SU-DHL-6 (cell line): ENCODE data around the gene SUSD4.

ENCODE experiments used
- H2AFZ ChIP-seq: fragments of 200-600 bp; sonication (generic); 2 replicates; pipeline ENCODE4 v1.6.1; 2014; ENCODE audit warnings: low read depth, mild to moderate bottlenecking, moderate library complexity, mixed read lengths, antibody characterized with exemption, low read length; ENCODE audit not compliant: severe bottlenecking
- H3F3A ChIP-seq: fragments of 200-600 bp; shearing (Covaris generic); 2 replicates; pipeline ENCODE4 v1.6.0; 2016; ENCODE audit warnings: antibody characterized with exemption, mild to moderate bottlenecking; ENCODE audit not compliant: insufficient read depth
- H3K27ac ChIP-seq: fragments of 200-600 bp; sonication (generic); 2 replicates; pipeline ENCODE4 v1.5.1; 2016; ENCODE audit warnings: low read depth, mild to moderate bottlenecking, low read length, moderate library complexity, mixed read lengths
- H3K27me3 ChIP-seq: fragments of 200-600 bp; sonication (generic), shearing (Covaris generic); 2 replicates; pipeline ENCODE4 v1.6.0; 2014; ENCODE audit warnings: mild to moderate bottlenecking, low read length
- H3K36me3 ChIP-seq: fragments of 200-600 bp; sonication (generic); 2 replicates; pipeline ENCODE4 v1.6.1; 2014; ENCODE audit warnings: mild to moderate bottlenecking, low read length, mixed read lengths
- H3K4me2 ChIP-seq: fragments of 300-600, 200-600 bp; shearing (Covaris generic), sonication (generic); 2 replicates; pipeline ENCODE4 v1.6.0; 2014; ENCODE audit warnings: low read length, low read depth, mild to moderate bottlenecking; ENCODE audit not compliant: poor library complexity, severe bottlenecking
- H3K4me3 ChIP-seq: fragments of 200-600 bp; sonication (generic); 2 replicates; pipeline ENCODE4 v1.5.1; 2014; ENCODE audit warnings: antibody characterized with exemption, low read length, mild to moderate bottlenecking, mixed read lengths; ENCODE audit not compliant: insufficient read depth, poor library complexity, severe bottlenecking
- H3K79me2 ChIP-seq: fragments of 200-600 bp; sonication (generic); 2 replicates; pipeline ENCODE4 v1.6.1; 2014; ENCODE audit warnings: mild to moderate bottlenecking, low read length, moderate library complexity; ENCODE audit not compliant: insufficient read depth
- H3K9ac ChIP-seq: fragments of 200-600 bp; sonication (generic); 2 replicates; pipeline ENCODE4 v1.7.0; 2014; ENCODE audit warnings: mild to moderate bottlenecking, low read length
- H3K9me2 ChIP-seq: fragments of 200-600 bp; sonication (generic); replicated peaks from 2 replicates; pipeline ENCODE4 v1.6.1; 2014; ENCODE audit warnings: low read length; ENCODE audit not compliant: insufficient read depth
- H3K9me3 ChIP-seq: fragments of 200-600 bp; sonication (generic); 2 replicates; pipeline ENCODE4 v1.6.1; 2014; ENCODE audit warnings: low read length, mixed read lengths; ENCODE audit not compliant: insufficient read depth
- H4K20me1 ChIP-seq: fragments of 200-600 bp; sonication (generic); 2 replicates; pipeline ENCODE4 v1.6.1; 2014; ENCODE audit warnings: low read depth, mild to moderate bottlenecking, antibody characterized with exemption, low read length, moderate library complexity, mixed read lengths
- EZH2phosphoT487 ChIP-seq: fragments of 200-600 bp; sonication (generic), shearing (Covaris generic); conservative IDR thresholded peaks from 2 replicates; pipeline ENCODE4 v1.6.1; 2018; ENCODE audit warnings: mild to moderate bottlenecking, antibody characterized with exemption, low read length, moderate library complexity, mixed read lengths
- TF ChIP-seq, protein P1 (sequence below): fragments of 200-600 bp; sonication (generic); IDR thresholded peaks from one replicate; pipeline ENCODE4 v1.5.1; 2017; ENCODE audit warnings: antibody characterized with exemption, mild to moderate bottlenecking, low read length, moderate library complexity; ENCODE audit not compliant: insufficient read depth, poor library complexity, severe bottlenecking

Gene SUSD4

DNA sequence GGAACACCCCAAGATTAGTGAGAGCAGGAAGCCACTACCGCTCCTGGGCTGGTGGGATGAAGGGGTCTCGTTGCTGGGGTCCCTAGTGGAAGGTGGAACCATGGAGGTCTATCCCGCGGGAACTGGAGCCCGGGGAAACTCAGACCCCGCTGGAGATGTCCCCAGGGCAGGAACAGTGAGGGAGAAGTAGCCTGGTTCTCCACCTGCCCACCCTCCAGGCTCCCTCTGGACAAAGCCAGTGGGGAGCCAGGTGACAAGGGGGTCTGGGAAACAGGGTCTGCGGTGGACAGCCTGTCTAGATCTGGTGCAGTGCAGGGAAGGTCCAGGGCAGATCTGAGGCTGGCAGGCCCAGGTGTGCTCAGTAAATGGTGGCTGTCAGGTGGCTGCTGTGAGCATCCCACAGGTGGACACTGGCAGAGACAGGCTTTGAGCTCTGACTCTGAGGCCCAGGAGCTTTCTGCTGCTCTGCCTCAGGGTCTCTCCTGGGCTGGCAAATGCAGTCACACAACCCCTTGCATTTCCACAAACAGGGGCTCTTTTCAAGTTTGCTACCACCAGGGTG lies 132.9 kb downstream of the SUSD4 start:
- Histone ChIP-seq H3K4me3 (no peak overlapping the region), H3K9me3 (no peaks in the 10 kb centered on the region), H3K4me2 (no peak overlapping the region), H2AFZ (no peak overlapping the region), H4K20me1 (no peaks in the 10 kb centered on the region), H3K36me3 (no peaks in the 10 kb centered on the region), H3K27ac (no peak overlapping the region), H3F3A (no peaks in the 10 kb centered on the region), H3K9ac (no peak overlapping the region), H3K27me3 (no peaks in the 10 kb centered on the region), H3K79me2 (no peaks in the 10 kb centered on the region), H3K9me2 (no peaks in the 10 kb centered on the region)
- no peak for TF ChIP-seq EZH2phosphoT487
- TF ChIP-seq, protein P1, sequence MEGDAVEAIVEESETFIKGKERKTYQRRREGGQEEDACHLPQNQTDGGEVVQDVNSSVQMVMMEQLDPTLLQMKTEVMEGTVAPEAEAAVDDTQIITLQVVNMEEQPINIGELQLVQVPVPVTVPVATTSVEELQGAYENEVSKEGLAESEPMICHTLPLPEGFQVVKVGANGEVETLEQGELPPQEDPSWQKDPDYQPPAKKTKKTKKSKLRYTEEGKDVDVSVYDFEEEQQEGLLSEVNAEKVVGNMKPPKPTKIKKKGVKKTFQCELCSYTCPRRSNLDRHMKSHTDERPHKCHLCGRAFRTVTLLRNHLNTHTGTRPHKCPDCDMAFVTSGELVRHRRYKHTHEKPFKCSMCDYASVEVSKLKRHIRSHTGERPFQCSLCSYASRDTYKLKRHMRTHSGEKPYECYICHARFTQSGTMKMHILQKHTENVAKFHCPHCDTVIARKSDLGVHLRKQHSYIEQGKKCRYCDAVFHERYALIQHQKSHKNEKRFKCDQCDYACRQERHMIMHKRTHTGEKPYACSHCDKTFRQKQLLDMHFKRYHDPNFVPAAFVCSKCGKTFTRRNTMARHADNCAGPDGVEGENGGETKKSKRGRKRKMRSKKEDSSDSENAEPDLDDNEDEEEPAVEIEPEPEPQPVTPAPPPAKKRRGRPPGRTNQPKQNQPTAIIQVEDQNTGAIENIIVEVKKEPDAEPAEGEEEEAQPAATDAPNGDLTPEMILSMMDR = no peak

DNA sequence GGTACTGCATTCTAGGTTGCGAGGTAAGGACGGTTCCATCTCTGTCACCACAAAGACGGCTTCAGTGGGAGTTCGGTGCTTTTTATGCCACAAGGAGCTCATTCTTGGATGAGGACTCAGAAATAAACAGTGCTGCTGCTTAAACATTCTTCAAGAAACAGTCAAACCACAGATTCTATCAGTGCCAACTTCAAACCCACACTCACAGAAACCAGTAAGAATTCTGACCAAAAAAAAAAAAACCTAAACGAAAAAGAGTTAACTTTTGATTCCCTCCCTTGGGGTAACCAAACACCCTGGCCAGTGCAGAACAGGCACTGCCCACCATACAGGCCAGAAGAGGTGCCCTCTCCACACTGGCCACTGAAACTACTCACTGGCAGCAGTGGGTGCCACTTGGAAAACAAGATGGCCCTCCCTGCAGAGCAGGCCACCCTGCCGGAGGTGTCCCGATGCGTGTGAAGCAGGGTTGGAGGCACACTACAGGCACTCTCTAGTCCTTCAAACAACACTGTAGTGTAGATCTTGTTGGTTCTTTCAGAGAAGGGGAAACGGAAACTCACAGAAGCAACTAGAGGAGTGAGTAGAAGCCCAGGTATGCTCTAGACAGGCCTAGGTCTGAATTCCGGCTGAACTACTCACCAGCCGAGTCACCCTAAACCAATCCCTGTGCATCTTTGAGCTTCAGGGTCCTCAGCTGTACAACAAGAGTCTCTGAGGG lies 133.7 kb downstream of the SUSD4 start:
- TF ChIP-seq, protein P1 = no peak
- TF ChIP-seq EZH2phosphoT487 = no peak
- Histone ChIP-seq H3K27ac (no peak overlapping the region), H3K9me3 (no peaks in the 10 kb centered on the region), H4K20me1 (no peaks in the 10 kb centered on the region), H3K4me3 (no peak overlapping the region), H3F3A (no peaks in the 10 kb centered on the region), H3K79me2 (no peaks in the 10 kb centered on the region), H3K9me2 (no peaks in the 10 kb centered on the region), H3K36me3 (no peaks in the 10 kb centered on the region), H3K9ac (no peak overlapping the region), H2AFZ (no peak overlapping the region), H3K27me3 (no peaks in the 10 kb centered on the region), H3K4me2 (no peak overlapping the region)

DNA sequence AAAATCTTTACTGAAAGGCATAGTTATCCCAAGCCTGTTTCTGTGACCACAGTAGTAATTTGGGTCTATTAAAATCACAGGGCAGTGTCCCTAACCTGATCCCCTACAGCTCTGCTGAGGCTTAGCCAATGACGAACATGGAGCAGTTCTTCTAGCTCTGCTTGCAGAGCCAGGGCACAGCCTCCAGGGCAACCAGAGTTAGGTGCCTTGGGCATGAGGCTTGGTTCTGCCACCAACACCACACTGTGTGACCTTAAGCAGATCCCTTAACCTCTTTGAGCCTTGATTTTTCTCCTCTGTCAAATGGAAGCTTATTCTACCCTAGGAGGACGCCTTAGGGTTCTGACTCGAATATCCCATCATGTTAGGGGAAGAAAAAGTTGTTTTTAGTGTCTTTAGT lies 134.2 kb downstream of the SUSD4 start:
- Histone ChIP-seq H3K4me2 (no peak overlapping the region), H2AFZ (no peak overlapping the region), H3K4me3 (no peak overlapping the region), H3K27ac (no peak overlapping the region), H3F3A (no peaks in the 10 kb centered on the region), H4K20me1 (no peaks in the 10 kb centered on the region), H3K9me3 (no peaks in the 10 kb centered on the region), H3K9ac (no peak overlapping the region), H3K36me3 (no peaks in the 10 kb centered on the region), H3K27me3 (no peaks in the 10 kb centered on the region), H3K9me2 (no peaks in the 10 kb centered on the region), H3K79me2 (no peaks in the 10 kb centered on the region)
- TF ChIP-seq, protein P1 = no peak
- no peak for TF ChIP-seq EZH2phosphoT487
